ENCODE data around the gene STX3.

DNA sequence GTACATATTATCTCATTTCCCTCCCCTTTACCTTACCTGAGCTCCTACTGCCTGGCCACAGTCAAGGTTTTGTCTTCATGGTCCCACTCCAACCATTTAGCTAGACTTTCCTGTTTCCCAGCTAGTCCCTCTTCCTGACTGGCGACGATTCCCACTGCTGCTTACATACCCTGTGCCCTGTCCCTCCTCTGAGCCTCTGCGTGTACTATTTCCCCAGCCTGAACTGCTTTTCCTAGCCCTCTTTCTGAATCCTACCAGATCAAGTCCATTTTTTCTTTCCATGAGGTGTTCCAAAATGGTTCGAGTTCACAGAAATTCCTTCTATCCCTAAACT is 32.0 kb downstream of the STX3 start:
- TF ChIP-seq, protein P1, sequence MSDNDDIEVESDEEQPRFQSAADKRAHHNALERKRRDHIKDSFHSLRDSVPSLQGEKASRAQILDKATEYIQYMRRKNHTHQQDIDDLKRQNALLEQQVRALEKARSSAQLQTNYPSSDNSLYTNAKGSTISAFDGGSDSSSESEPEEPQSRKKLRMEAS (IDR thresholded peaks at IDR 0.05) = no peak
- TF ChIP-seq, protein P2, sequence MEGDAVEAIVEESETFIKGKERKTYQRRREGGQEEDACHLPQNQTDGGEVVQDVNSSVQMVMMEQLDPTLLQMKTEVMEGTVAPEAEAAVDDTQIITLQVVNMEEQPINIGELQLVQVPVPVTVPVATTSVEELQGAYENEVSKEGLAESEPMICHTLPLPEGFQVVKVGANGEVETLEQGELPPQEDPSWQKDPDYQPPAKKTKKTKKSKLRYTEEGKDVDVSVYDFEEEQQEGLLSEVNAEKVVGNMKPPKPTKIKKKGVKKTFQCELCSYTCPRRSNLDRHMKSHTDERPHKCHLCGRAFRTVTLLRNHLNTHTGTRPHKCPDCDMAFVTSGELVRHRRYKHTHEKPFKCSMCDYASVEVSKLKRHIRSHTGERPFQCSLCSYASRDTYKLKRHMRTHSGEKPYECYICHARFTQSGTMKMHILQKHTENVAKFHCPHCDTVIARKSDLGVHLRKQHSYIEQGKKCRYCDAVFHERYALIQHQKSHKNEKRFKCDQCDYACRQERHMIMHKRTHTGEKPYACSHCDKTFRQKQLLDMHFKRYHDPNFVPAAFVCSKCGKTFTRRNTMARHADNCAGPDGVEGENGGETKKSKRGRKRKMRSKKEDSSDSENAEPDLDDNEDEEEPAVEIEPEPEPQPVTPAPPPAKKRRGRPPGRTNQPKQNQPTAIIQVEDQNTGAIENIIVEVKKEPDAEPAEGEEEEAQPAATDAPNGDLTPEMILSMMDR (IDR thresholded peaks at IDR 0.05; ENCODE audit: low read depth, low read length, missing input control) = no peak
- TF ChIP-seq, protein P3, sequence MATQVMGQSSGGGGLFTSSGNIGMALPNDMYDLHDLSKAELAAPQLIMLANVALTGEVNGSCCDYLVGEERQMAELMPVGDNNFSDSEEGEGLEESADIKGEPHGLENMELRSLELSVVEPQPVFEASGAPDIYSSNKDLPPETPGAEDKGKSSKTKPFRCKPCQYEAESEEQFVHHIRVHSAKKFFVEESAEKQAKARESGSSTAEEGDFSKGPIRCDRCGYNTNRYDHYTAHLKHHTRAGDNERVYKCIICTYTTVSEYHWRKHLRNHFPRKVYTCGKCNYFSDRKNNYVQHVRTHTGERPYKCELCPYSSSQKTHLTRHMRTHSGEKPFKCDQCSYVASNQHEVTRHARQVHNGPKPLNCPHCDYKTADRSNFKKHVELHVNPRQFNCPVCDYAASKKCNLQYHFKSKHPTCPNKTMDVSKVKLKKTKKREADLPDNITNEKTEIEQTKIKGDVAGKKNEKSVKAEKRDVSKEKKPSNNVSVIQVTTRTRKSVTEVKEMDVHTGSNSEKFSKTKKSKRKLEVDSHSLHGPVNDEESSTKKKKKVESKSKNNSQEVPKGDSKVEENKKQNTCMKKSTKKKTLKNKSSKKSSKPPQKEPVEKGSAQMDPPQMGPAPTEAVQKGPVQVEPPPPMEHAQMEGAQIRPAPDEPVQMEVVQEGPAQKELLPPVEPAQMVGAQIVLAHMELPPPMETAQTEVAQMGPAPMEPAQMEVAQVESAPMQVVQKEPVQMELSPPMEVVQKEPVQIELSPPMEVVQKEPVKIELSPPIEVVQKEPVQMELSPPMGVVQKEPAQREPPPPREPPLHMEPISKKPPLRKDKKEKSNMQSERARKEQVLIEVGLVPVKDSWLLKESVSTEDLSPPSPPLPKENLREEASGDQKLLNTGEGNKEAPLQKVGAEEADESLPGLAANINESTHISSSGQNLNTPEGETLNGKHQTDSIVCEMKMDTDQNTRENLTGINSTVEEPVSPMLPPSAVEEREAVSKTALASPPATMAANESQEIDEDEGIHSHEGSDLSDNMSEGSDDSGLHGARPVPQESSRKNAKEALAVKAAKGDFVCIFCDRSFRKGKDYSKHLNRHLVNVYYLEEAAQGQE (IDR thresholded peaks at IDR 0.05) = no peak
- no peak for TF ChIP-seq HNF4A (conservative IDR thresholded peaks at IDR 0.05)
- TF ChIP-seq, protein P4, sequence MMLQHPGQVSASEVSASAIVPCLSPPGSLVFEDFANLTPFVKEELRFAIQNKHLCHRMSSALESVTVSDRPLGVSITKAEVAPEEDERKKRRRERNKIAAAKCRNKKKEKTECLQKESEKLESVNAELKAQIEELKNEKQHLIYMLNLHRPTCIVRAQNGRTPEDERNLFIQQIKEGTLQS (IDR thresholded peaks at IDR 0.05) = no peak
- no peak for TF ChIP-seq RXRA (IDR thresholded peaks at IDR 0.05)
- no peak for TF ChIP-seq GABPA (IDR thresholded peaks at IDR 0.05 in 1 of 2, conservative IDR thresholded peaks at IDR 0.05 in 1 of 2)
